HG03521 (cell line): ENCODE data around the gene ZNF267.
"Not testable (repeated sequence)": the region's sequence is repeated elsewhere in the genome, so short reads cannot be mapped to it uniquely, and the experiment has no call there.

Experiments
- ATAC-seq: cut with Tn5 transposase; IDR thresholded peaks from one replicate; pipeline ENCODE4 v1.9.1; 2021; ENCODE audit warnings: mild to moderate bottlenecking, moderate library complexity; ENCODE audit not compliant: unreplicated experiment

The ZNF267 gene

DNA sequence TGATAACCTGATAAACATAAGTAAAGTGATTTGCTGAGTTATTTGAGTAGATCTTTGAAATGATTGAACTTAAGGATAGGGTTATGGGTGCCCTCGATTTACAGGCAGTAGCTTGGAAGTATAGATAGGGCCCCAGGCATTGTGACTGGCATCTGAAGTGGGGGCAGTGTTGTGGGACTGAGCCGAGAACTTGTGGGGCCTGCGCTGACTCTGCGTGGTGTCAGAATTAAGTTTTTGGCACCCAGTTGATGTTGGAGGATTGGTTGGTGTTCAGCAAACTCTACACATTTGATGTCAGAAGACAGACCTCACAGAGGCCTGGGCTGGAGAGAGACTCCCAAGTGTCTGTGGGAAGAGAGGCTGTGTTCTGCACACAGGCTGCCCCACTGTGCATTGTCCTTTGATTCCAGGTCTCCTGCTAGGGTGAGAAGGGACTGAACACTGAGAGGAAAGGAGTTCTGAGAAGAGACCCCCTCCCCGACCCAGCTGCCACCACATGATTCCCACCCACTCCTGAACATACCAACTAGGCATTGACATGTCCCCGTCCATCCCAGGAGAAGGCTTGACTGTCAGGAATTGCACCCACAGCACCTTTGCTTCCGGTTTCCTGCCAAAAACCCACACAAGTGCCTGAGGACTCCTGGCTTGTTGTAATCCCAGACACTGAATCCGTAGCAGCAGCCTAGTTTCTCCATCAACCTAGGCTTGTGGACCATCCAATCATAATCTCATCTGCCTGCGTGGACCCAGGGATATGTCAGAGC is 4.5 kb downstream of the ZNF267 start:
- ATAC-seq = no peak

GRCh38 chr16:31879937-31880321 is 6.3 kb downstream of the ZNF267 start:
- no peak for ATAC-seq

DNA sequence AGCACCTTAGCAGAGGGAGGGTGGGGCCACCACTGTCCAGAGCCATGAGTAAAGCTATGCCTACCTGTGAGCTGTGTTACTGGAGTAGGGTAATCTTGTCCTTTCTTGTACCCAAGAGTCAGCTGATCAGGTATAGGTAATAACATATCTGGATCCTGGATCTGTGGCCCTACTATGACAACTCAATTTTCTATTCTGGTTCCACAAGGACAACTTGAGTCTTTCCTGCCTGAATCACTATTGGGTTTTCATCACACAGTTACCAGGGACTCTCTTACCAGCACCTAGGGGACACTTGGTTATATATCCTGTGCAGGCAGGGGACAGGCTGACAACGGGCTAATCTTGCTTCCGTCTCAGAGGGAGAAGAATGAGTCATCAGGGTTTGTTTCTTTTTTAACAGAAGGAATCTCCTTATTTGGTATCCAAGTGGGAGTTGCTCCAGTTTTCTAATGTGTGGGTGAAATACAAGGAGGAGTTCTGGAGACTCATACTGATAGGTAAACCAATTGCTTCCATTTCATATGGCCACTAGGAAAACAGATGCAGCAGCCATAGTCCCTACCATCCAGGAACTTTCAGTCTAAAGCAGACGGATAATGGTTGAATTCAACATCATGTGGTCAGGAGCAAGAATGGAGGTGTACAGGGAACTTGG is 6.8 kb downstream of the ZNF267 start:
- ATAC-seq = peak; percentile 51

GRCh38 chr16:31886227-31886626 is 12.6 kb downstream of the ZNF267 start:
- no peak for ATAC-seq

- ATAC-seq = no peak
Observed at GRCh38 chr16:31888735-31889134, 15.1 kb downstream of the ZNF267 start.

GRCh38 chr16:31892111-31892510 is 18.5 kb downstream of the ZNF267 start:
- ATAC-seq = not testable (repeated sequence)

DNA sequence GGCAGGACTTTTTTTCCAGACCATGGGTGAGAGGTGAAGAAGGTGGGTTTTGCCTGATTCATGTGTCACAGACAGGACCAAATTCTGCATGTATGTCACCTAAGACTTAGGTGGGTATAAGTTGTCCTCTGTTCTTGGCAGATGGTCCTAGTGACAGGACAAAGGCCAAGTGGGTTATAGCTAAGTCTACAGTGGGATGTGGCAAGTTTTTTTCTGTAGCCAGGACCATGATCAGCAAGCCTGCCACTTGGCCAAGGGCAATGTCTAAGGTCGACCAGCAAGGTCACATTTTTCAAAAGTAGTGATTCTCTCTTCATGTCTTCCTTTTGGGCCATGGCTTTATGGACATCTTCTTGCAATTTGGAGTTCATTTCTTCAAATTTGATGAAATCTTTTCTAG is 20.2 kb downstream of the ZNF267 start:
- ATAC-seq = no peak

DNA sequence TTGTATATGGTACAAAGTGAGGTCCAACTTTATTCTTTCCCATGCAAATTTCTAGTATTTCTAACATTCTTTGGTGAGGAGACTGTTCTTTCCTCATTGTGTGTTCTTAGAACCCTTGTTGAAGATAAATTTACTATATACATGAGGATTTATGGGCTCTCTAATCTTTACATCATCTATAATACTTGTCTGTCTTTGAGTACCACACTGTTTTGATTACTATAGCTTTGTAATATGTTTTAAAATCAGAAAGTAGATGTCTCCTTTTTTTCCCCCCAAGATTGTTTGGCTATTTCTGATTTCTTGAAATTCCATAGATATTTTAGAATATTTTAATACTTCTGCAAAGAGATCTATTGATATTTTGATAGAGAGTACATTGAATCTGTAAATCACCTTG is 23.7 kb downstream of the ZNF267 start:
- no peak for ATAC-seq

DNA sequence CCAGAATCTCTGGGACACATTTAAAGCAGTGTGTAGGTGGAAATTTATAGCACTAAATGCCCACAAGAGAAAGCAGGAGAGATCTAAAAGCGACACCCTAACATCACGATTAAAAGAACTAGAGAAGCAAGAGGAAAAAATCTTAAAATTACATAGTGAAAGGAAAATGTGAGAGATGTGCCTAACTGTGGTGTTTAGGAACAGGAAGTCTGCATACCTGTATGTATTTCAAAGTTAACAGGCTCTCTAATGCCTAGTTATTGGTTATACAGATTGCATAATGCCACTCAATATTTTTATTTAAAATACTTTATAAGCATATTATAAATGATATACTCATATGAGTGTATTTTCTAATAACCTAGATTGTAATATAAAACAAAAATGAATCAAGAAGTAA is 25.9 kb downstream of the ZNF267 start:
- ATAC-seq = no peak

GRCh38 chr16:31904571-31904970 is 31.0 kb downstream of the ZNF267 start:
- not testable (repeated sequence) for ATAC-seq

DNA sequence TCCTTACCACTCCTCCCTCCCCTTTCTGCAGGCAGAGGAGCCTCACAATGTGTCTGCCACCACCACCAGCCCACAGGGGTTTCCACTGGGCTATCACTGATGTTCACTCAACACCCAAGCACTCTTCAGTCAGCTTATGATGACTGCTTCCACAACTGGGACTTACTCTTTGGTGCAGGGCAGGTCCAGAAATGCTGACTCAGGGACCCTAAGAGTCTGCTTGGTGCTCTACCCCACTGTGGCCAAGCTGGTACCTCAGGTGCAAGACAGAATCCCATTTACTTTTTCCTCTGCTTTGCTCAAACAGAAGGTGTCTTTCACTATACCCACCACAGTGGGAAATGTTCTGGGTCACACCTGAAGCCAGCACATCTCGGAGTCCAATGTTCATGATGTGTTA is 40.1 kb downstream of the ZNF267 start:
- no peak for ATAC-seq

DNA sequence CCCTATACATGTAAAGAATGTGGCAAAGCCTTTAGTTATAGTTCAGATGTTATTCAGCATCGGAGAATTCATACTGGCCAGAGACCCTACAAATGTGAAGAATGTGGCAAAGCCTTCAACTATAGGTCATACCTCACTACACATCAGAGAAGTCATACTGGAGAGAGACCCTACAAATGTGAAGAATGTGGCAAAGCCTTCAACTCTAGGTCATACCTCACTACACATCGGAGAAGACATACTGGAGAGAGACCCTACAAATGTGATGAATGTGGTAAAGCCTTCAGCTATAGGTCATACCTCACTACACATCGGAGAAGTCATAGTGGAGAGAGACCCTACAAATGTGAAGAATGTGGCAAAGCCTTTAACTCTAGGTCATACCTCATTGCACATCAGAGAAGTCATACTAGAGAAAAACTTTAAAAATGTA is 42.5 kb downstream of the ZNF267 start:
- no peak for ATAC-seq

GRCh38 chr16:31920373-31920772 is 46.8 kb downstream of the ZNF267 start:
- no peak for ATAC-seq

DNA sequence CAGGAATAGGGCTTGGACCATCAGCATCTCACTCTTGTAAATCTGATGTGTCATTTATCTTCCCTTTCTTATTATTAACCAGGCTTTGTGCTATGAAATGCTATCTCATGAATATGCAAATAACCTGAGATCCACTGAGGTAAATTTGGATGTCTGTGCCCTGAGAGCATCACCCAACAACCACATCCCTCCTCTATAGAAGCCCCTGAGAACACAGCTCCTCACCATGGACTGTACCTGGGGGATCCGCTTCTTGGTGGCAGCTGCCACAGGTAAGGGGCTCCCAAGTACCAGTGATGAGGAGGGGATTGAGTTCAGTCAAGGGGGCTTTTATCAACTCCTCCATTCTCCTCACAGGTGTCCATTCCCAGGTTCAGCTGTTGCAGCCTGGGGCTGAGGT is 78.2 kb downstream of the ZNF267 start:
- not testable (repeated sequence) for ATAC-seq

DNA sequence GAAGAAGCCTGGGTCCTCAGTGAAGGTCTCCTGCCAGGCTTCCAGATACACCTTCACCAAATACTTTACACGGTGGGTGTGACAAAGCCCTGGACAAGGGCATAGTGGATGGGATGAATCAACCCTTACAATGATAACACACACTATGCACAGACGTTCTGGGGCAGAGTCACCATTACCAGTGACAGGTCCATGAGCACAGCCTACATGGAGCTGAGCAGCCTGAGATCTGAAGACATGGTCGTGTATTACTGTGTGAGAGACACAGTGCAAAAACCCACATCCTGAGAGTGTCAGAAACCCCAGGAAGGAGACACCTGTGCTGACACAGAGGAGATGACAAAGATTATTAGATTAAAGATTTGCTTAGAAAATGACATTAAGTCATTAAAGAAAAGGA is 78.6 kb downstream of the ZNF267 start:
- not testable (repeated sequence) for ATAC-seq

DNA sequence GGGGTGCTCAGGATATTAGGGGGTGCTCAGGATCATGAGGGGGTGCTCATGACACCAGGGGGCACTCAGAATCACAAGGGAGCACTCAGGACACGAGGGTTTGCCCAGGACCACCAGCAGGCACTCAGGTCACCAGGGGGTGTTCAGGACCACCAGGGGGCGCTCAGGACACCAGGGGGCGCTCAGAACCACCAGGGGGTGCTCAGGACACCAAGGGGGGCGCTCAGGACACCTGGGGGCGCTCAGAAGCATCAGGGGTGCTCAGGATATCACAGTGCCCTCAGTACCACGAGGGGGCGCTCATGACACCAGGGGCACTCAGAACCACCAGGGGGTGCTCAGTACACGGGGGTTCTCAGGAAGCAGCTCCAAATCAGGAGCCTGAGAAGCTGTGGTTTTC is 82.6 kb downstream of the ZNF267 start:
- not testable (repeated sequence) for ATAC-seq

DNA sequence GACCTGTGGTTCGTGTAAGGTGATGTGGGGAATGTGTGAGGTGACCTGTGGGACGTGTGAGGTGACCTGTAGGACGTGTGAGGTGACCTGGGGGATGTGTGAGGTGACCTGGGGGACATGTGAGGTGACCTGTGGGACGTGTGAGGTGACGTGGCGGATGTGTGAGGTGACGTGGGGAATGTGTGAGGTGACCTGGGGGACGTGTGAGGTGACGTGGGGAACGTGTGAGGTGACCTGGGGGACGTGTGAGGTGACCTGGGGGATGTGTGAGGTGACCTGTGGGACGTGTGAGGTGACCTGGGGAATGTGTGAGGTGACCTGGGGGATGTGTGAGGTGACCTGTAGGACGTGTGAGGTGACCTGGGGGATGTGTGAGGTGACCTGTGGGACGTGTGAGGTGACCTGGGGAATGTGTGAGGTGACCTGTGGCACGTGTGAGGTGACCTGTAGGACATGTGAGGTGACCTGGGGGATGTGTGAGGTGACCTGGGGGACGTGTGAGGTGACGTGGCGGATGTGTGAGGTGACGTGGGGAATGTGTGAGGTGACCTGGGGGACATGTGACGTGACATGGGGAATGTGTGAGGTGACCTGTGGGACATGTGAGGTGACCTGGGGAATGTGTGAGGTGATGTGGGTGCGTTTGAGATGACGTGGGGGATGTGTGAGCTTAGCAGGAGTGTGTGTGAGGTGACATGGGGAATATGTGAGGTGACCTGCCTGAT is 86.7 kb downstream of the ZNF267 start:
- not testable (repeated sequence) for ATAC-seq
